ENCODE results near the gene TLR9. TPM values are rescaled to one million over a fixed set of nuclear protein-coding genes. Genes with fewer than 3 reads are reported as not detected.
A peak's percentile ranks its signal among the peaks of the same experiment; 100 is the strongest.

Gene TLR9
- total RNA-seq, 4 donors from 2014 or later: 0.13 to 0.69 (median 0.17) TPM; not detected in 1

- intact Hi-C loops (cut with DNase I): no loop called here
- peak within 1 kb of the TSS; percentile 88 to 90 (median 90) for H3K27ac ChIP-seq (replicated peaks in 1 of 4)
- no peaks in the 10 kb centered on the region for H3K9me3 ChIP-seq
- no peak for DNase-seq (ENCODE audit: extremely low spot score)
- WGBS: 2% methylated on average over 49 of the region's 98 CpGs
- peaks cover 0 to 29% (median 25%) of the 10 kb centered on the region in 4 donors for H3K36me3 ChIP-seq
- H3K27me3 ChIP-seq: no peaks in the 10 kb centered on the region
- H3K4me1 ChIP-seq: peaks cover 15 to 46% (median 41%) of the 10 kb centered on the region in 4 donors
- no peak for TF ChIP-seq EP300 (IDR thresholded peaks at IDR 0.05)
- TF ChIP-seq CTCF (IDR thresholded peaks at IDR 0.05): no peak
- TF ChIP-seq POLR2A (IDR thresholded peaks at IDR 0.05; ENCODE audit: low read depth): no peak
- peak; percentile 5 to 43 for TF ChIP-seq POLR2AphosphoS5 (IDR thresholded peaks at IDR 0.05)
- peak within 1 kb of the TSS; percentile 65 to 83 (median 70) for H3K4me3 ChIP-seq
Measured at GRCh38 chr3:52245322-52246263, 20.1 kb upstream of the TLR9 start, which contains the start of gene PPM1M. PPM1M (plus strand) TSS chr3:52245759; CDS start chr3:52245825, 66 bp downstream.

- H3K9me3 ChIP-seq: no peaks in the 10 kb centered on the region
- peaks cover 0 to 15% (median 10%) of the 10 kb centered on the region in 4 donors for H3K36me3 ChIP-seq
- no peak overlapping the region for H3K4me3 ChIP-seq
- H3K4me1 ChIP-seq: peaks cover 21 to 55% (median 53%) of the 10 kb centered on the region in 4 donors
- WGBS: 76% methylated on average over 5 of the region's 9 CpGs
- intact Hi-C loops (cut with DNase I): no loop called here
- H3K27me3 ChIP-seq: no peaks in the 10 kb centered on the region
- peak overlapping the region in 3 of 4 donors; percentile 90 for H3K27ac ChIP-seq (replicated peaks in 1 of 4)
- DNase-seq (ENCODE audit: extremely low spot score): no peak
- TF ChIP-seq EP300 (IDR thresholded peaks at IDR 0.05) (no peak), CTCF (IDR thresholded peaks at IDR 0.05) (no peak), POLR2AphosphoS5 (IDR thresholded peaks at IDR 0.05) (peak in 1 of 2 donors; percentile 7)
Measured at GRCh38 chr3:52243791-52244628, 18.6 kb upstream of the TLR9 start.

- intact Hi-C loops (cut with DNase I): no loop called here
- 87% methylated on average over 1 of the region's 1 CpG for WGBS
- TF ChIP-seq POLR2AphosphoS5 (IDR thresholded peaks at IDR 0.05) (no peak), CTCF (IDR thresholded peaks at IDR 0.05) (no peak), POLR2A (IDR thresholded peaks at IDR 0.05; ENCODE audit: low read depth) (no peak), EP300 (IDR thresholded peaks at IDR 0.05) (no peak)
Measured at GRCh38 chr3:52242039-52242438, 16.6 kb upstream of the TLR9 start.

GRCh38 chr3:52240886-52241370, 15.5 kb upstream of the TLR9 start:
- intact Hi-C loops (cut with DNase I): no loop called here
- WGBS: 89% methylated on average over 4 of the region's 4 CpGs
- peak overlapping the region in 3 of 4 donors; percentile 89 to 93 (median 89) for H3K27ac ChIP-seq (replicated peaks in 1 of 4)
- no peaks in the 10 kb centered on the region for H3K9me3 ChIP-seq
- H3K27me3 ChIP-seq: no peaks in the 10 kb centered on the region
- TF ChIP-seq CTCF (IDR thresholded peaks at IDR 0.05) (no peak), EP300 (IDR thresholded peaks at IDR 0.05) (no peak), POLR2A (IDR thresholded peaks at IDR 0.05; ENCODE audit: low read depth) (no peak)
- H3K4me1 ChIP-seq: peaks cover 44 to 63% (median 59%) of the 10 kb centered on the region in 4 donors
- H3K4me3 ChIP-seq: no peak overlapping the region
- no peak for DNase-seq (ENCODE audit: extremely low spot score)
- no peaks in the 10 kb centered on the region for H3K36me3 ChIP-seq

More at GRCh38 chr3:52242039-52242438, 16.6 kb upstream of the TLR9 start:
- no peak overlapping the region for H3K27ac ChIP-seq (replicated peaks in 1 of 4)
- peaks cover 36 to 63% (median 59%) of the 10 kb centered on the region in 4 donors for H3K4me1 ChIP-seq
- no peaks in the 10 kb centered on the region for H3K36me3 ChIP-seq
- no peak overlapping the region for H3K4me3 ChIP-seq
- no peaks in the 10 kb centered on the region for H3K9me3 ChIP-seq
- H3K27me3 ChIP-seq: no peaks in the 10 kb centered on the region
- no peak for DNase-seq (ENCODE audit: extremely low spot score)
